HepG2 (cell line): ENCODE data around the gene VCL. TPM values are rescaled to one million over a fixed set of nuclear protein-coding genes. Genes with fewer than 3 reads are reported as not detected.
A peak's percentile ranks its signal among the peaks of the same experiment; 100 is the strongest.

Experiments
- ELF4 ChIP-seq: sonication (generic); formaldehyde crosslinking; IDR thresholded peaks from 2 replicates; pipeline ENCODE4 v1.5.0; 2020; ENCODE audit warnings: missing genetic modification reagents, mild to moderate bottlenecking, moderate library complexity, borderline replicate concordance
- FIP1L1 ChIP-seq: fragments of 200-400 bp; formaldehyde crosslinking; IDR thresholded peaks from 2 replicates; pipeline ENCODE4 v1.6.1; 2018; ENCODE audit warnings: low read depth, mild to moderate bottlenecking, low read length, moderate library complexity, borderline replicate concordance; ENCODE audit not compliant: insufficient read depth
- NR2C2 ChIP-seq: sonication (generic); formaldehyde crosslinking; IDR thresholded peaks from 2 replicates; pipeline ENCODE4 v1.4.0; 2020; ENCODE audit warnings: missing genetic modification reagents, mild to moderate bottlenecking, moderate library complexity, borderline replicate concordance
- PRDM4 ChIP-seq: sonication (generic); formaldehyde crosslinking; IDR thresholded peaks from 2 replicates; pipeline ENCODE4 v1.9.0; 2021; ENCODE audit warnings: missing genetic modification reagents, borderline replicate concordance
- SNAPC4 ChIP-seq: sonication (generic); formaldehyde crosslinking; IDR thresholded peaks from 2 replicates; pipeline ENCODE4 v1.4.0; 2020; ENCODE audit warnings: mild to moderate bottlenecking, missing genetic modification reagents
- TEAD3 ChIP-seq: optimal IDR thresholded peaks from 2 replicates; pipeline ENCODE3; 2016; ENCODE audit warnings: borderline replicate concordance
- ZBTB44 ChIP-seq: sonication (generic); formaldehyde crosslinking; IDR thresholded peaks from 2 replicates; pipeline ENCODE4 v1.4.0; 2020; ENCODE audit warnings: missing genetic modification reagents
- ZKSCAN8 ChIP-seq: IDR thresholded peaks from 2 replicates; pipeline ENCODE4 v1.6.1; 2016; ENCODE audit warnings: borderline replicate concordance, missing genetic modification reagents, missing compliant biosample characterization
- ZNF160 ChIP-seq: sonication (generic); formaldehyde crosslinking; IDR thresholded peaks from 2 replicates; pipeline ENCODE4 v1.8.0; 2022; ENCODE audit warnings: mild to moderate bottlenecking, inconsistent platforms, missing genetic modification reagents
- ZNF354B ChIP-seq: sonication (generic); formaldehyde crosslinking; IDR thresholded peaks from 2 replicates; pipeline ENCODE4 v1.8.0; 2022; ENCODE audit warnings: mild to moderate bottlenecking, missing genetic modification reagents
- ZNF576 ChIP-seq: sonication (generic); formaldehyde crosslinking; IDR thresholded peaks from 2 replicates; pipeline ENCODE4 v1.4.0; 2020; ENCODE audit warnings: mild to moderate bottlenecking, missing genetic modification reagents
- ZNF644 ChIP-seq: IDR thresholded peaks from 2 replicates; pipeline ENCODE4 v1.6.1; 2016; ENCODE audit warnings: low read depth
- ZNF776 ChIP-seq: sonication (generic); formaldehyde crosslinking; IDR thresholded peaks from 2 replicates; pipeline ENCODE4 v1.4.0; 2020; ENCODE audit warnings: mild to moderate bottlenecking, missing genetic modification reagents
- ZSCAN20 ChIP-seq: sonication (generic); formaldehyde crosslinking; IDR thresholded peaks from 2 replicates; pipeline ENCODE4 v1.4.0; 2020; ENCODE audit warnings: missing genetic modification reagents, mild to moderate bottlenecking, borderline replicate concordance
- ZXDC ChIP-seq: sonication (generic); formaldehyde crosslinking; IDR thresholded peaks from 2 replicates; pipeline ENCODE4 v1.5.0; 2020; ENCODE audit warnings: mild to moderate bottlenecking, missing genetic modification reagents
- polyA plus RNA-seq, 8 experiments: library from polyadenylated mRNA; depleted of rRNA in 3 of 8; stranded (reverse) in 7 of 8; unstranded in 1 of 8; fragments of >200 nt; fragmentation: Illumina TruSeq in 4 of 8; extraction: Trizol in 4 of 8; gene quantifications; 2 replicates each; pipeline versions ENCODE4 v1.2.1 to v1.2.3, GENCODE V29; 2011 to 2016; ENCODE audit warnings: low read depth in 4 of 8, missing spikeins in 1 of 8, mixed read lengths in 1 of 8; ENCODE audit not compliant: insufficient read depth in 1 of 8
- total RNA-seq, 5 experiments: library from RNA; depleted of rRNA; stranded (reverse); fragments of >200 nt; fragmentation: Illumina TruSeq; extraction: Trizol; gene quantifications; 2 replicates each; pipeline ENCODE4 v1.2.3, GENCODE V29; 2016; ENCODE audit warnings: low read depth in 1 of 5

VCL gene
- total and polyA plus RNA-seq, 2 of the 13 experiments (the other 11 are each of a cell fraction or from before 2014, with no cell fraction given), result 17.3 to 26.9 TPM

- TF ChIP-seq SNAPC4 (CRISPR knock-in tag) (peak; percentile 65; the same call in 1 of the 2 replicates), ZNF160 (CRISPR knock-in tag) (peak; percentile 72; the same call in 1 of the 2 replicates), PRDM4 (CRISPR knock-in tag) (no peak), ZNF576 (CRISPR knock-in tag) (no peak), TEAD3 (CRISPR knock-in tag) (peak; percentile 3), ZNF644 (CRISPR knock-in tag) (no peak; the same call in 1 of the 2 replicates), ZKSCAN8 (CRISPR knock-in tag) (no peak), ELF4 (no peak), ZNF354B (0 out of 2 replicates have a peak, but pooled peaks have one; percentile 3), NR2C2 (CRISPR knock-in tag) (no peak), ZNF776 (peak; percentile 89; the same call in 1 of the 2 replicates), FIP1L1 (no peak), ZXDC (CRISPR knock-in tag) (no peak), ZBTB44 (CRISPR knock-in tag) (no peak), ZSCAN20 (CRISPR knock-in tag) (no peak; the same call in 1 of the 2 replicates)
Measured at GRCh38 chr10:74150990-74151878, 153.3 kb downstream of the VCL start, which contains the start of gene ADK (continued).
